22Rv1 (cell line): ENCODE measurements around the gene TYMS.

Experiments
- H3K27ac ChIP-seq: fragments of 450-650 bp; 2 replicates; pipeline ENCODE4 v1.5.1; 2017
- ZFX ChIP-seq: fragments of 450-650 bp; IDR thresholded peaks from 2 replicates; pipeline ENCODE4 v1.6.1; 2017; ENCODE audit warnings: antibody characterized with exemption, borderline replicate concordance
- TF ChIP-seq, protein P1 (sequence below): fragments of 450-650 bp; IDR thresholded peaks from 2 replicates; pipeline ENCODE4 v1.5.1; 2017; ENCODE audit warnings: mild to moderate bottlenecking

The TYMS gene

DNA sequence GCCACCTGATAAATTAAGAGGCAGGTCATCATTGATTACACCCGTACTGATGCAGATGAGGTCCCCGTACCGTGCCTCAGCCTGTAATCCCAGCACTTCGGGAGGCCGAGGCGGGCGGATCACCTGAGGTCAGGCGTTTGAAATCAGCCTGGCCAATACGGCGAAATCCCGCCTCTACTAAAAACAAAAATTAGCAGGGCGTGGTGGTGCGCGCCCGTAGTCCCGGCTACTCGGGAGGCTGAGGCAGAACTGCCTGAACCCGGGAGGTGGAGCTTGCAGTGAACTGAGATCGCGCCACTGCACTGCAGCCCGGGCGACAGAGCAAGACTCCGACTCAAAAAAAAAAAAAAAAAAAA is 55.7 kb downstream of the TYMS start:
- TF ChIP-seq, protein P1, sequence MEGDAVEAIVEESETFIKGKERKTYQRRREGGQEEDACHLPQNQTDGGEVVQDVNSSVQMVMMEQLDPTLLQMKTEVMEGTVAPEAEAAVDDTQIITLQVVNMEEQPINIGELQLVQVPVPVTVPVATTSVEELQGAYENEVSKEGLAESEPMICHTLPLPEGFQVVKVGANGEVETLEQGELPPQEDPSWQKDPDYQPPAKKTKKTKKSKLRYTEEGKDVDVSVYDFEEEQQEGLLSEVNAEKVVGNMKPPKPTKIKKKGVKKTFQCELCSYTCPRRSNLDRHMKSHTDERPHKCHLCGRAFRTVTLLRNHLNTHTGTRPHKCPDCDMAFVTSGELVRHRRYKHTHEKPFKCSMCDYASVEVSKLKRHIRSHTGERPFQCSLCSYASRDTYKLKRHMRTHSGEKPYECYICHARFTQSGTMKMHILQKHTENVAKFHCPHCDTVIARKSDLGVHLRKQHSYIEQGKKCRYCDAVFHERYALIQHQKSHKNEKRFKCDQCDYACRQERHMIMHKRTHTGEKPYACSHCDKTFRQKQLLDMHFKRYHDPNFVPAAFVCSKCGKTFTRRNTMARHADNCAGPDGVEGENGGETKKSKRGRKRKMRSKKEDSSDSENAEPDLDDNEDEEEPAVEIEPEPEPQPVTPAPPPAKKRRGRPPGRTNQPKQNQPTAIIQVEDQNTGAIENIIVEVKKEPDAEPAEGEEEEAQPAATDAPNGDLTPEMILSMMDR, result no peak
- TF ChIP-seq ZFX, result no peak

DNA sequence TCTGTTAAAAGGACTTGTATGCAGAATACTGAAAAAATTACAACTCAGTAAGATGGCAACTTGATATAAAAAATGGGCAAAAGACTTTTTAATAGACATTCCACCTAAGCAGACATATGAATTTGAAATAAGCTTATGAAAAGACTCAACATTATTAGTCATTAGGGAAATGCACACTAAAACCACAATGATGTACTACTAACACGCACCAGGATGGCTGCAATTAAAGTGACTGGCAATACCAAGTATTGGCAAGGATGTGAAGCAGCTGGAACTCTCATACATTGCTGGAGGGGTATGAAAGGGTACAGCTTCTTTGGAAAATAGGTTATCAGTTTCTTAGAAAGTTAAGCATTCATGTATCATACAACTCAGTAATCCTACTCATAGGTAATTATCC is 58.2 kb downstream of the TYMS start:
- H3K27ac ChIP-seq, result no peak overlapping the region
- no peak for TF ChIP-seq ZFX
- TF ChIP-seq, protein P1, result no peak

More for the DNA sequence above, 55.7 kb downstream of the TYMS start:
- peak overlapping the region; percentile 88 for H3K27ac ChIP-seq

DNA sequence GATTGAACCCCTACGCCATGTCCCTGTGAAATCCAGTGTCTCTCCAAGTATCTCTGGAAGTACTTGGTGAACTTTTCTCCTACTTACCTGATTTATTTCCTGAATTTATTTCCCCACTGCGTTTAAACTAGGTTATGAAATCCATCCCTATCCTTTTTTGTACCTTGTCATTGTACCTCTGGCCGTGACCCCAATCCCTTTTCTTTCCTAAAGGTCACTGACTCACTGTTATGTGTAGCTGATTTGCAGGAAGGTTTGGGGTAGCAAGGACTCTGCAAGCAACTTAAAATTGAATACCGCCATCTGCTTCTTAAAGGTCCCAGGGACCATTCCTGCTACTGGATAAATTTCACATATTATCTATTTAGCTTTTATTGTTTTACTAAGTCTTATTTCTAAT is 59.5 kb downstream of the TYMS start:
- no peak for TF ChIP-seq ZFX
- no peak overlapping the region for H3K27ac ChIP-seq
